ENCODE measurements around the gene ROR2. TPM values are rescaled to one million over a fixed set of nuclear protein-coding genes. Genes with fewer than 3 reads are reported as not detected.
A peak's percentile ranks its signal among the peaks of the same experiment; 100 is the strongest.

The ROR2 gene
- polyA plus RNA-seq, 1 donor, result 17.1 TPM

- DNase-seq, result no peak
Measured at GRCh38 chr9:91902475-91903125, 47.4 kb downstream of the ROR2 start.

GRCh38 chr9:91900797-91901177 is 49.2 kb downstream of the ROR2 start:
- DNase-seq, result no peak

GRCh38 chr9:91900055-91900796 is 49.8 kb downstream of the ROR2 start:
- no peak for DNase-seq

GRCh38 chr9:91899594-91899993 is 50.4 kb downstream of the ROR2 start:
- no peak for DNase-seq

GRCh38 chr9:91899219-91899563 is 50.8 kb downstream of the ROR2 start:
- no peak for DNase-seq

- DNase-seq, result no peak
Measured at GRCh38 chr9:91898451-91899218, 51.4 kb downstream of the ROR2 start.

GRCh38 chr9:91897201-91897600 is 52.8 kb downstream of the ROR2 start:
- DNase-seq, result no peak

GRCh38 chr9:91896513-91897121 is 53.4 kb downstream of the ROR2 start:
- peak; percentile 85 for DNase-seq

- no peak for DNase-seq
Measured at GRCh38 chr9:91896097-91896496, 53.9 kb downstream of the ROR2 start.

GRCh38 chr9:91894536-91894935 is 55.5 kb downstream of the ROR2 start:
- no peak for DNase-seq

GRCh38 chr9:91894023-91894422 is 56.0 kb downstream of the ROR2 start:
- no peak for DNase-seq

GRCh38 chr9:91891915-91892314 is 58.1 kb downstream of the ROR2 start:
- no peak for DNase-seq

GRCh38 chr9:91890662-91891061 is 59.4 kb downstream of the ROR2 start:
- DNase-seq, result no peak

GRCh38 chr9:91889161-91889911 is 60.7 kb downstream of the ROR2 start:
- DNase-seq, result no peak

- DNase-seq, result no peak
Measured at GRCh38 chr9:91886414-91887076, 63.5 kb downstream of the ROR2 start.

- no peak for DNase-seq
Measured at GRCh38 chr9:91885746-91886413, 64.1 kb downstream of the ROR2 start.

GRCh38 chr9:91884696-91885687 is 65.0 kb downstream of the ROR2 start:
- DNase-seq, result no peak

GRCh38 chr9:91884153-91884552 is 65.9 kb downstream of the ROR2 start:
- no peak for DNase-seq

- DNase-seq, result no peak
Measured at GRCh38 chr9:91883503-91883902, 66.5 kb downstream of the ROR2 start.

GRCh38 chr9:91882627-91883026 is 67.4 kb downstream of the ROR2 start:
- no peak for DNase-seq
